Mesenchymal stem cell (in vitro differentiated cells and primary cell): ENCODE data around the gene UGT1A6.
"Not testable (repeated sequence)": the region's sequence is repeated elsewhere in the genome, so short reads cannot be mapped to it uniquely, and the experiment has no call there.

Source experiments
- DNase-seq: peaks from one replicate; pipeline ENCODE4 v3.0.0-alpha.2; 2013
- H2AFZ ChIP-seq: one replicate; pipeline ENCODE4 v1.6.1; 2013; ENCODE audit warnings: low read depth, mild to moderate bottlenecking, control low read depth, inconsistent platforms, low read length, moderate library complexity
- H2AK5ac ChIP-seq: 2 replicates; pipeline ENCODE4 v1.6.1; 2013; ENCODE audit warnings: low read length, moderate library complexity, mild to moderate bottlenecking, inconsistent platforms; ENCODE audit not compliant: severe bottlenecking
- H2BK120ac ChIP-seq: one replicate; pipeline ENCODE4 v1.6.1; 2013; ENCODE audit warnings: low read depth, mild to moderate bottlenecking, inconsistent platforms, low read length, moderate library complexity
- H2BK12ac ChIP-seq, 2 experiments: one replicate each; pipeline ENCODE4 v1.6.1; 2013; ENCODE audit warnings: inconsistent platforms in 2 of 2, low read length in 2 of 2, mild to moderate bottlenecking in 2 of 2, moderate library complexity in 2 of 2, control low read depth in 1 of 2
- H2BK15ac ChIP-seq: one replicate; pipeline ENCODE4 v1.6.1; 2013; ENCODE audit warnings: mild to moderate bottlenecking, low read depth, inconsistent platforms; ENCODE audit not compliant: poor library complexity, severe bottlenecking
- H2BK5ac ChIP-seq: 2 replicates; pipeline ENCODE4 v1.6.1; 2013; ENCODE audit warnings: low read depth, mild to moderate bottlenecking, low read length, control low read depth, inconsistent platforms; ENCODE audit not compliant: poor library complexity, severe bottlenecking
- H3K14ac ChIP-seq, 2 experiments: one replicate each; pipeline ENCODE4 v1.6.1; 2013; ENCODE audit warnings: inconsistent platforms in 2 of 2, low read length in 2 of 2, control low read depth in 1 of 2, mild to moderate bottlenecking in 1 of 2, moderate library complexity in 1 of 2
- H3K18ac ChIP-seq, 2 experiments: one replicate each; pipeline ENCODE4 v1.6.1; 2013; ENCODE audit warnings: inconsistent platforms in 2 of 2, low read length in 2 of 2, control low read depth in 1 of 2, low read depth in 1 of 2, mild to moderate bottlenecking in 1 of 2
- H3K23ac ChIP-seq, 2 experiments: one replicate each; pipeline ENCODE4 v1.6.1; 2013; ENCODE audit warnings: inconsistent platforms in 2 of 2, low read length in 2 of 2, mild to moderate bottlenecking in 2 of 2, moderate library complexity in 2 of 2, control low read depth in 1 of 2
- H3K27ac ChIP-seq: 2 replicates; pipeline ENCODE4 v1.5.1; 2013; ENCODE audit warnings: mild to moderate bottlenecking, moderate library complexity, low read length, control low read depth, inconsistent platforms; ENCODE audit not compliant: poor library complexity, severe bottlenecking
- H3K27me3 ChIP-seq, 2 experiments: 2 replicates each; pipeline versions ENCODE4 v1.6.1 to v1.7.0; 2013; ENCODE audit warnings: low read length in 2 of 2, mild to moderate bottlenecking in 2 of 2, moderate library complexity in 2 of 2, control low read depth in 1 of 2, inconsistent platforms in 1 of 2; ENCODE audit not compliant: control insufficient read depth in 1 of 2, insufficient read depth in 1 of 2
- H3K36me3 ChIP-seq, 2 experiments: 2 replicates each; pipeline versions ENCODE4 v1.6.1 to v1.7.0; 2013; ENCODE audit warnings: low read length in 2 of 2, control low read depth in 1 of 2, inconsistent platforms in 1 of 2, low read depth in 1 of 2, mild to moderate bottlenecking in 1 of 2; ENCODE audit not compliant: insufficient read depth in 2 of 2, control insufficient read depth in 1 of 2
- H3K4ac ChIP-seq, 2 experiments: one replicate each; pipeline ENCODE4 v1.6.1; 2013; ENCODE audit warnings: inconsistent platforms in 2 of 2, low read length in 2 of 2, mild to moderate bottlenecking in 2 of 2, moderate library complexity in 2 of 2, control low read depth in 1 of 2, low read depth in 1 of 2
- H3K4me1 ChIP-seq: 2 replicates; pipeline ENCODE4 v1.6.1; 2013; ENCODE audit warnings: low read depth, low read length, control low read depth; ENCODE audit not compliant: control insufficient read depth, insufficient read depth
- H3K4me2 ChIP-seq: 2 replicates; pipeline ENCODE4 v1.6.1; 2013; ENCODE audit warnings: low read length, mild to moderate bottlenecking, inconsistent platforms; ENCODE audit not compliant: poor library complexity, severe bottlenecking
- H3K4me3 ChIP-seq, 2 experiments: 2 replicates each; pipeline versions ENCODE4 v1.5.1 to v1.7.0; 2013; ENCODE audit warnings: low read length in 2 of 2, mild to moderate bottlenecking in 2 of 2, control low read depth in 1 of 2, low read depth in 1 of 2; ENCODE audit not compliant: insufficient read depth in 1 of 2
- H3K79me1 ChIP-seq: replicated peaks from 2 replicates; pipeline ENCODE4 v1.6.1; 2013; ENCODE audit warnings: mild to moderate bottlenecking, control low read depth, low read length, inconsistent platforms; ENCODE audit not compliant: poor library complexity, severe bottlenecking
- H3K9ac ChIP-seq: 2 replicates; pipeline ENCODE4 v1.7.0; 2013; ENCODE audit warnings: mild to moderate bottlenecking, low read length, moderate library complexity
- H3K9me3 ChIP-seq: 2 replicates; pipeline ENCODE4 v1.7.0; 2013; ENCODE audit warnings: mild to moderate bottlenecking, low read length; ENCODE audit not compliant: control insufficient read depth
- H4K8ac ChIP-seq: one replicate; pipeline ENCODE4 v1.6.1; 2013; ENCODE audit warnings: inconsistent platforms, mild to moderate bottlenecking, low read length, moderate library complexity
- H4K91ac ChIP-seq: one replicate; pipeline ENCODE4 v1.6.1; 2013; ENCODE audit warnings: mild to moderate bottlenecking, low read length, inconsistent platforms
- WGBS: methylation state at CpG from one replicate; pipeline ENCODE4 v1.1.7; 2013; ENCODE audit warnings: mixed read lengths; 5-methylcytosine and 5-hydroxymethylcytosine counted together

UGT1A6 gene

DNA sequence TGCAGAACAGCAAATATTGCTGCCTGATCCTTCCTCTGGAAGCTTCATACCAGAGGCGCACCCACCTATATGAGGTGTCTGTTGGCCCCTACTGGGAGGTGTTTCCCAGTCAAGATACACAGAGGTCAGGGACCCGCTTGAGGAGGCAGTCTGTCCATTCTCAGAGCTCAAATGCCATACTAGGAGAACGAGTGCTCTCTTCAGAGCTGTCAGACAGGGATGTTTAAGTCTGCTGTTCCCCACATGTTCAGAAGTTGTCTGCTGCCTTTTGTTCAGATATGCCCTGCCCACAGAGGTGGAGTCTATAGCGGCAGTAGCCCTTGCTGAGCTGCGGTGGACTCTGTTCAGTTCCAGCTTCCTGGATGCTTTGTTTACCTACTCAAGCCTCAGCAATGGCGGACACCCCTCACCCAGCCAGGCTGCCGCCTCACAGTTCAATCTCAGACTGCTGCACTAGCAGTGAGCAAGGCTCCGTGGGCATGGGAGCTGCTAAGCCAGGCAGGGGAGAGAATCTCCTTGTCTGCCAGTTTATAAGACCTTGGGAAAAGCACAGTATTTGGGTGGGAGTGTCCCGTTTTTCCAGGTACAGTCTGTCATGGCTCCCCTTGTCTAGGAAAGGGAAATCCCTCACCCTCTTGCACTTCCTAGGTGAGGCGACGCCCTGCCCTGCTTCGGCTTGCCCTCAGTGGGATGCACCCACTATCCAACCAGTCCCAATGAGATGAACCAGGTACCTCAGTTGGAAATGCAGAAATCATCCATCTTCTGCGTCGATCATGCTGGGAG is 44.4 kb downstream of the UGT1A6 start:
- not testable (repeated sequence) for H3K79me1 ChIP-seq, H3K9me3 ChIP-seq, DNase-seq, H2AK5ac ChIP-seq, H3K9ac ChIP-seq, H4K91ac ChIP-seq, H4K8ac ChIP-seq, H3K4me1 ChIP-seq, H3K14ac ChIP-seq, H2BK5ac ChIP-seq, H2BK12ac ChIP-seq, H3K27ac ChIP-seq, H3K4me2 ChIP-seq, H2BK15ac ChIP-seq, H3K36me3 ChIP-seq, H3K4me3 ChIP-seq, H3K4ac ChIP-seq, H2BK120ac ChIP-seq, H2AFZ ChIP-seq, H3K18ac ChIP-seq, H3K23ac ChIP-seq
- peaks cover 17 to 26% of the 10 kb centered on the region in 2 experiments for H3K27me3 ChIP-seq
- WGBS: 78% methylated on average over 14 of the region's 14 CpGs

DNA sequence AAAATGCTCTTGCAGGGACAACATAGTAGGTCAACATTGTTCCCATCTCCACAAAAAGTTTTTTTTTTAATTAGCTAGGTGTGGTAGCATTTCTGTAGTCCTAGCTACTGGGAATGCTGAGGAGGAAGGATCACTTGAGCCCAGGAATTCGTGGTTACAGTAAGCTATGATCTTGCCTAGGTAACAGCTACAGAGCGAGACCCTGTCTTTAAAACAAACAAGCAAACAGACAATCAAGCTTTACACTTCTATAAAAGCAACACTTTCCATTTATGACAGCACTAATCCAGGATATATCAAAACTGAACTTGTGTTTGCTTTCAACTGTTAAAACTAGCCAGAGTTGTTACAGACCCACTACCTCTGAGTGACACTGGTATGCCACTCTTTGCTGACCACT is 48.2 kb downstream of the UGT1A6 start:
- no peak for DNase-seq
- H3K14ac ChIP-seq: no peak overlapping the region
- 39% methylated on average over 2 of the region's 2 CpGs for WGBS

DNA sequence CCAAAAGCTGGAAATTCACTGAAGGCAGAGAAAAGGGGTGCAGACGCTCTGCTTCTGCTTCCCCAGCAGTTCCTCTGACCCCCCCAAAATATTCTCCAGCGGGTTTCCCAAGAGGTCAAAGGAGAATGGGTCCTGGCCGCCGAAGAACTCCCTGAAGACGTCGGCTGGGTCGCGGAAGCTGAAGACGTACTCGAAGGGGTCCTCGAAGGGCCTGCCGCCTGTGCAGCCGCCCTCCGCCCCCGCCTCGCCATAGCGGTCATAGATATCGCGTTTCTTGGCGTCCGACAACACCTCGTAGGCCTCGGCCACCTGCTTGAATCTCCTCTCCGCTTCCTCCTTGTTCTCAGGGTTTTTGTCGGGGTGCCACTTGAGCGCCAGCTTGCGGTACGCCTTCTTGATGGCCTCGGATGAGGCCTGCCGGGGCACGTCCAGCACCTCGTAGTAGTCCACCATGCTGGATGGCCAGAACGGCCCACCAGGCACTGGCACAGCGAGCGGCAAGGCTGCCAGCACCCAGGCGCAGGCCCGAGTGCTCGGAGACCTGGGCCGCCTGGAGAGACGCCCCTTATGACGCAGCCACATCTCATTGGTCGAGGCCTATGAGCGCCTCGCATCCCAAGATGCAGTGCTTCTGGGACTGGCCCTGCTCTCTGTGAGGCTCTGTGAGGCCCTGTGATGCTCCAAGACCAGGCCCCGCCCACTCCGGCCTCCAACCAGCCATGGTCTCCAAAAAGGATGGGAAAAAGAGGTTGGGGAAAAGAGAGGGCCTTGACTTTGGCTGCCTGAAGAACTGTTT is 51.0 kb downstream of the UGT1A6 start:
- Histone ChIP-seq H3K4ac (no peak overlapping the region), H3K4me2 (no peak overlapping the region), H3K9me3 (no peaks in the 10 kb centered on the region), H4K91ac (no peak overlapping the region), H3K27ac (no peak overlapping the region), H3K18ac (no peak overlapping the region), H2BK5ac (no peak overlapping the region), H3K14ac (no peak overlapping the region), H2BK15ac (no peak overlapping the region), H3K79me1 (no peaks in the 10 kb centered on the region), H3K23ac (no peak overlapping the region), H3K9ac (no peak overlapping the region), H2BK12ac (no peak overlapping the region), H3K4me3 (no peak overlapping the region), H4K8ac (no peak overlapping the region), H3K4me1 (peaks cover 2% of the 10 kb centered on the region), H2AK5ac (no peak overlapping the region), H2BK120ac (no peak overlapping the region), H2AFZ (no peak overlapping the region), H3K27me3 (peaks cover 10 to 17% of the 10 kb centered on the region in 2 experiments), H3K36me3 (no peaks in the 10 kb centered on the region)
- no peak for DNase-seq
- 89% methylated on average over 38 of the region's 46 CpGs for WGBS

More for the DNA sequence above, 48.2 kb downstream of the UGT1A6 start:
- peaks cover 17 to 35% of the 10 kb centered on the region in 2 experiments for H3K27me3 ChIP-seq
- H2BK12ac ChIP-seq: no peak overlapping the region
- no peak overlapping the region for H3K4me2 ChIP-seq
- H4K91ac ChIP-seq: no peak overlapping the region
- H3K79me1 ChIP-seq: no peaks in the 10 kb centered on the region
- H2AK5ac ChIP-seq: no peak overlapping the region
- no peaks in the 10 kb centered on the region for H3K9me3 ChIP-seq
- no peak overlapping the region for H4K8ac ChIP-seq
- H2BK15ac ChIP-seq: no peak overlapping the region
- H3K4me1 ChIP-seq: peaks cover 1% of the 10 kb centered on the region
- H3K36me3 ChIP-seq: no peaks in the 10 kb centered on the region
- H3K4me3 ChIP-seq: no peak overlapping the region
- no peak overlapping the region for H2BK5ac ChIP-seq
- H3K4ac ChIP-seq: no peak overlapping the region
- H3K23ac ChIP-seq: no peak overlapping the region
- H3K9ac ChIP-seq: no peak overlapping the region
- H2AFZ ChIP-seq: no peak overlapping the region
- H2BK120ac ChIP-seq: no peak overlapping the region
- H3K18ac ChIP-seq: no peak overlapping the region
- no peak overlapping the region for H3K27ac ChIP-seq

DNA sequence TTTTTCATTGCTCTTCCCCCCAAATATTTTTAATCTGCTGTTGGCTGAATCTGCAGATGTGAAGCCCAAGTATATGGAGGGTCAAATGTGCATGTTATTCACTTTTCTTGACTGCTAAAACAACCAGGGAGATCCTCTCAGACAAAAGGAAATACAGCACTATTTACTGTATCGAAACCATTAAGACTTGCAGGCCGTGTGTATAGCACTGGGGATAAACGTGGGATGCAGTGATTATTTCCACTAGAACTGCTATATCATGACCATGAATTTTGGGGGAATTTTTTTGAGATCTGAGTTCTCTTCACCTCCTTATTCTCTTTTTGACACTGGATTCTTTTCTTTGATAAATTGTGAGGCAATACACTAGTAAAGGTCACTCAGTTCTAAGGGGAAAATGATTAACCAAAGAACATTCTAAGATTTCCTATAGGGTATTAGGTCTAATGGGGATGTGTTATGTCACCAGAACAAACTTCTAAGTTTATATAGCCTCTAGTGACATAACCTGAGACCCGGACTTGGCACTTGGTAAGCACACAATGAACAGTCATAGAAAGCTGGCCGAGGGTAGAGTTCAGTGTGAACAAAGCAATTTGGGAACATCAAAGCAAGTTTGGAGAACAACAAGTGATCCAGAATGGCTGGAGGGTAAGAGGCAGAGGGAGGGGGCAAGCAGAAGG is 52.5 kb downstream of the UGT1A6 start:
- H3K79me1 ChIP-seq: no peaks in the 10 kb centered on the region
- H4K91ac ChIP-seq: no peak overlapping the region
- H2AK5ac ChIP-seq: no peak overlapping the region
- no peak overlapping the region for H2BK15ac ChIP-seq
- H3K9me3 ChIP-seq: no peaks in the 10 kb centered on the region
- no peak overlapping the region for H3K4me3 ChIP-seq
- H3K18ac ChIP-seq: no peak overlapping the region
- H2BK12ac ChIP-seq: no peak overlapping the region
- peaks cover 10 to 14% of the 10 kb centered on the region in 2 experiments for H3K27me3 ChIP-seq
- H3K27ac ChIP-seq: no peak overlapping the region
- H2BK120ac ChIP-seq: no peak overlapping the region
- no peak overlapping the region for H3K14ac ChIP-seq
- no peaks in the 10 kb centered on the region for H3K36me3 ChIP-seq
- WGBS: 47% methylated on average over 3 of the region's 5 CpGs
- H3K4ac ChIP-seq: no peak overlapping the region
- H3K9ac ChIP-seq: no peak overlapping the region
- H3K4me1 ChIP-seq: peaks cover 2% of the 10 kb centered on the region
- H2AFZ ChIP-seq: no peak overlapping the region
- no peak for DNase-seq
- no peak overlapping the region for H4K8ac ChIP-seq
- H2BK5ac ChIP-seq: no peak overlapping the region
- H3K23ac ChIP-seq: no peak overlapping the region
- H3K4me2 ChIP-seq: no peak overlapping the region
